K562 (cell line): ENCODE results near the gene IL12RB2. TPM values are rescaled to one million over a fixed set of nuclear protein-coding genes. Genes with fewer than 3 reads are reported as not detected.

Experiments used
- BRCA1 ChIP-seq, 2 experiments: fragments of 450-650 bp in 1 of 2; sonication (generic) in 1 of 2; formaldehyde crosslinking in 1 of 2; IDR thresholded peaks; 2 replicates each; pipeline versions ENCODE4 v1.5.0 to v1.6.1; 2017 to 2020; ENCODE audit warnings: mild to moderate bottlenecking in 1 of 2, missing genetic modification reagents in 1 of 2
- DDX20 ChIP-seq: fragments of 450-650 bp; IDR thresholded peaks from 2 replicates; pipeline ENCODE4 v1.6.1; 2016; ENCODE audit warnings: missing genetic modification characterization, low read depth, mild to moderate bottlenecking, missing compliant biosample characterization, moderate library complexity
- DMBX1 ChIP-seq: fragments of 250-450 bp; sonication (Bioruptor Pico); IDR thresholded peaks from 2 replicates; pipeline ENCODE4 v1.8.0; 2022; ENCODE audit warnings: inconsistent platforms, mild to moderate bottlenecking, moderate library complexity, borderline replicate concordance
- FOXO4 ChIP-seq: fragments of 450-650 bp; formaldehyde crosslinking; IDR thresholded peaks from 2 replicates; pipeline ENCODE4 v1.4.0; 2020; ENCODE audit warnings: mild to moderate bottlenecking, moderate library complexity
- NFE2 ChIP-seq: IDR thresholded peaks from 2 replicates; pipeline ENCODE4 v1.6.1; 2014; ENCODE audit warnings: antibody characterized with exemption, low read depth
- PTRF ChIP-seq: fragments of 450-650 bp; IDR thresholded peaks from 2 replicates; pipeline ENCODE4 v1.6.1; 2016; ENCODE audit warnings: mild to moderate bottlenecking, missing genetic modification characterization, missing compliant biosample characterization
- ZNF592 ChIP-seq: fragments of 450-650 bp; IDR thresholded peaks from 2 replicates; pipeline ENCODE4 v1.6.1; 2017; ENCODE audit warnings: antibody characterized with exemption, mild to moderate bottlenecking
- polyA plus RNA-seq, 8 experiments: library from polyadenylated mRNA; depleted of rRNA in 4 of 8; stranded (reverse) in 5 of 8; unstranded in 3 of 8; fragments of >200 nt; fragmentation: Nextera tagmentation in 2 of 8; fragmentation: Illumina TruSeq in 1 of 8; extraction: Ambion mirVana in 2 of 8; extraction: Trizol in 1 of 8; gene quantifications; 2 replicates each; pipeline versions ENCODE4 v1.2.1 to v1.2.3, GENCODE V29; 2011 to 2014; ENCODE audit warnings: inconsistent platforms in 1 of 8, missing spikeins in 1 of 8
- total RNA-seq, 7 experiments: library from RNA; depleted of rRNA in 6 of 7; stranded (reverse); fragments of >200 nt in 6 of 7; fragmentation: Illumina TruSeq in 2 of 7; extraction: Trizol in 2 of 7; gene quantifications; 2 replicates each; pipeline versions ENCODE4 v1.2.1 to v1.2.3, GENCODE V29; 2011 to 2021; ENCODE audit warnings: low replicate concordance in 1 of 7
- TF ChIP-seq, protein P1 (sequence below): fragments of 450-650 bp; IDR thresholded peaks from 2 replicates; pipeline ENCODE4 v1.6.1; 2016; ENCODE audit warnings: missing biosample characterization, missing genetic modification characterization
- TF ChIP-seq, protein P2 (sequence below), 2 experiments: fragments of 250-450 bp in 1 of 2; fragments of 450-650 bp in 1 of 2; sonication (Bioruptor Pico) in 1 of 2; IDR thresholded peaks; 2 replicates each; pipeline versions ENCODE4 v1.6.1 to v1.8.0; 2016 to 2021; ENCODE audit warnings: mild to moderate bottlenecking in 2 of 2, moderate library complexity in 2 of 2, missing compliant biosample characterization in 1 of 2, missing genetic modification characterization in 1 of 2

Gene IL12RB2
- total and polyA plus RNA-seq, 9 of the 15 experiments (the other 6 are each of a cell fraction or from before 2014, with no cell fraction given) = 0.39 to 3.3 (median 1.9) TPM

GRCh38 chr1:67399199-67399993, 91.7 kb downstream of the IL12RB2 start (continued):
- TF ChIP-seq ZNF592 = peak; percentile 87
- TF ChIP-seq BRCA1 (IDR thresholded peaks at IDR 0.05) = no peak
- TF ChIP-seq BRCA1 (CRISPR knock-in tag; IDR thresholded peaks at IDR 0.05) = no peak
- TF ChIP-seq, protein P1, sequence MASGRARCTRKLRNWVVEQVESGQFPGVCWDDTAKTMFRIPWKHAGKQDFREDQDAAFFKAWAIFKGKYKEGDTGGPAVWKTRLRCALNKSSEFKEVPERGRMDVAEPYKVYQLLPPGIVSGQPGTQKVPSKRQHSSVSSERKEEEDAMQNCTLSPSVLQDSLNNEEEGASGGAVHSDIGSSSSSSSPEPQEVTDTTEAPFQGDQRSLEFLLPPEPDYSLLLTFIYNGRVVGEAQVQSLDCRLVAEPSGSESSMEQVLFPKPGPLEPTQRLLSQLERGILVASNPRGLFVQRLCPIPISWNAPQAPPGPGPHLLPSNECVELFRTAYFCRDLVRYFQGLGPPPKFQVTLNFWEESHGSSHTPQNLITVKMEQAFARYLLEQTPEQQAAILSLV (tag) = peak; percentile 70; the same call in 1 of the 2 replicates
- peak; percentile 73; the same call in 1 of the 2 replicates for TF ChIP-seq DMBX1
- peak; percentile 64; the same call in 1 of the 2 replicates for TF ChIP-seq DDX20
- TF ChIP-seq PTRF (tag) = peak; percentile 63; the same call in 1 of the 2 replicates
- TF ChIP-seq, protein P2, sequence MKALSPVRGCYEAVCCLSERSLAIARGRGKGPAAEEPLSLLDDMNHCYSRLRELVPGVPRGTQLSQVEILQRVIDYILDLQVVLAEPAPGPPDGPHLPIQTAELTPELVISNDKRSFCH (CRISPR knock-in tag; IDR thresholded peaks at IDR 0.05) = no peak
- TF ChIP-seq, protein P2 (tag; IDR thresholded peaks at IDR 0.05) = peak; percentile 65; the same call in 1 of the 2 replicates
- no peak for TF ChIP-seq FOXO4
- TF ChIP-seq NFE2 = no peak
